ENCODE results near the gene CEBPZOS. TPM values are rescaled to one million over a fixed set of nuclear protein-coding genes. Genes with fewer than 3 reads are reported as not detected.

Gene CEBPZOS
- total and polyA plus RNA-seq, 2 of the 8 experiments (the other 6 are each of a cell fraction or from before 2014, with no cell fraction given), result 27.3 to 43.5 TPM

GRCh38 chr2:37244755-37245154, 48.5 kb downstream of the CEBPZOS start (continued):
- no peak for TF ChIP-seq MAX (IDR thresholded peaks at IDR 0.05)
- no peak for TF ChIP-seq ATF2 (IDR thresholded peaks at IDR 0.05; ENCODE audit: low read length)
- no peak for TF ChIP-seq SIN3A (conservative IDR thresholded peaks at IDR 0.05 in 1 of 2, IDR thresholded peaks at IDR 0.05 in 1 of 2; ENCODE audit: low read depth in 1 of 2, low read length in 2 of 2)
- no peak for TF ChIP-seq USF2 (IDR thresholded peaks at IDR 0.05; ENCODE audit: low read length)
- no peak for TF ChIP-seq POLR2AphosphoS5 (IDR thresholded peaks at IDR 0.05; ENCODE audit: low read depth, low read length)

Data from H1 (cell line).